ENCODE data around the gene DCAF11.

Gene DCAF11

GRCh38 chr14:24132976-24133375, 18.4 kb downstream of the DCAF11 start:
- no peak for DNase-seq
- in situ Hi-C loops (cut with HindIII; ENCODE audit: low pct_ligation_motif_present, low pct_unique_long_range_greater_than_20kb, low sequenced_read_pairs), result no loop called here

- in situ Hi-C loops (cut with HindIII; ENCODE audit: low pct_ligation_motif_present, low pct_unique_long_range_greater_than_20kb, low sequenced_read_pairs), result no loop called here
Observed at GRCh38 chr14:24133735-24134134, 19.2 kb downstream of the DCAF11 start.

GRCh38 chr14:24135584-24135833, 20.9 kb downstream of the DCAF11 start:
- no peak for DNase-seq
- in situ Hi-C loops (cut with HindIII; ENCODE audit: low pct_ligation_motif_present, low pct_unique_long_range_greater_than_20kb, low sequenced_read_pairs), result no loop called here

More at GRCh38 chr14:24133735-24134134, 19.2 kb downstream of the DCAF11 start:
- DNase-seq, result no peak

- in situ Hi-C loops (cut with HindIII; ENCODE audit: low pct_ligation_motif_present, low pct_unique_long_range_greater_than_20kb, low sequenced_read_pairs), result no loop called here
- peak; percentile 86 for DNase-seq
Observed at GRCh38 chr14:24135834-24136683, 21.5 kb downstream of the DCAF11 start, which contains the start of gene PSME1. Gene PSME1, plus strand, starts transcription at chr14:24136194. Its CDS starts 69 bp downstream, at chr14:24136263.

GRCh38 chr14:24136684-24137528, 22.3 kb downstream of the DCAF11 start:
- DNase-seq, result no peak
- in situ Hi-C loops (cut with HindIII; ENCODE audit: low pct_ligation_motif_present, low pct_unique_long_range_greater_than_20kb, low sequenced_read_pairs), result no loop called here

GRCh38 chr14:24137529-24138395, 23.2 kb downstream of the DCAF11 start:
- in situ Hi-C loops (cut with HindIII; ENCODE audit: low pct_ligation_motif_present, low pct_unique_long_range_greater_than_20kb, low sequenced_read_pairs), result no loop called here
- DNase-seq, result no peak

GRCh38 chr14:24138396-24139271, 24.1 kb downstream of the DCAF11 start:
- no peak for DNase-seq
- in situ Hi-C loops (cut with HindIII; ENCODE audit: low pct_ligation_motif_present, low pct_unique_long_range_greater_than_20kb, low sequenced_read_pairs), result no loop called here

GRCh38 chr14:24139272-24139934, 24.8 kb downstream of the DCAF11 start:
- DNase-seq, result no peak
- in situ Hi-C loops (cut with HindIII; ENCODE audit: low pct_ligation_motif_present, low pct_unique_long_range_greater_than_20kb, low sequenced_read_pairs), result no loop called here

GRCh38 chr14:24141097-24141880, 26.7 kb downstream of the DCAF11 start, which contains the start of gene EMC9:
Gene EMC9, minus strand, starts transcription at chr14:24141591. Its CDS starts 287 bp downstream, at chr14:24141304.
- DNase-seq, result peak; percentile 98
- in situ Hi-C loops (cut with HindIII; ENCODE audit: low pct_ligation_motif_present, low pct_unique_long_range_greater_than_20kb, low sequenced_read_pairs), result no loop called here

GRCh38 chr14:24143511-24143910, 28.9 kb downstream of the DCAF11 start:
- in situ Hi-C loops (cut with HindIII; ENCODE audit: low pct_ligation_motif_present, low pct_unique_long_range_greater_than_20kb, low sequenced_read_pairs), result no loop called here
- no peak for DNase-seq

- no peak for DNase-seq
- in situ Hi-C loops (cut with HindIII; ENCODE audit: low pct_ligation_motif_present, low pct_unique_long_range_greater_than_20kb, low sequenced_read_pairs), result no loop called here
Observed at GRCh38 chr14:24144451-24144850, 29.9 kb downstream of the DCAF11 start.

- in situ Hi-C loops (cut with HindIII; ENCODE audit: low pct_ligation_motif_present, low pct_unique_long_range_greater_than_20kb, low sequenced_read_pairs), result no loop called here
Observed at GRCh38 chr14:24145219-24145618, 30.6 kb downstream of the DCAF11 start.

GRCh38 chr14:24145690-24146452, 31.3 kb downstream of the DCAF11 start:
- in situ Hi-C loops (cut with HindIII; ENCODE audit: low pct_ligation_motif_present, low pct_unique_long_range_greater_than_20kb, low sequenced_read_pairs), result no loop called here
- DNase-seq, result peak; percentile 13

More at GRCh38 chr14:24145219-24145618, 30.6 kb downstream of the DCAF11 start:
- DNase-seq, result no peak

- peak; percentile 96 for DNase-seq
Observed at GRCh38 chr14:24146453-24146977, 31.9 kb downstream of the DCAF11 start, which contains the start of gene PSME2. Gene PSME2, minus strand, starts transcription at chr14:24146610. Its CDS starts 29 bp downstream, at chr14:24146581.

GRCh38 chr14:24146978-24147760, 32.6 kb downstream of the DCAF11 start, which contains the start of gene RNF31:
Gene RNF31, plus strand, starts transcription at chr14:24147498. Its CDS starts 201 bp downstream, at chr14:24147699.
- in situ Hi-C loops (cut with HindIII; ENCODE audit: low pct_ligation_motif_present, low pct_unique_long_range_greater_than_20kb, low sequenced_read_pairs), result no loop called here
- DNase-seq, result peak; percentile 96

More at GRCh38 chr14:24146453-24146977, 31.9 kb downstream of the DCAF11 start, which contains the start of gene PSME2:
- in situ Hi-C loops (cut with HindIII; ENCODE audit: low pct_ligation_motif_present, low pct_unique_long_range_greater_than_20kb, low sequenced_read_pairs), result no loop called here
